Measurements from ENCODE around the gene KLHL26.

DNA sequence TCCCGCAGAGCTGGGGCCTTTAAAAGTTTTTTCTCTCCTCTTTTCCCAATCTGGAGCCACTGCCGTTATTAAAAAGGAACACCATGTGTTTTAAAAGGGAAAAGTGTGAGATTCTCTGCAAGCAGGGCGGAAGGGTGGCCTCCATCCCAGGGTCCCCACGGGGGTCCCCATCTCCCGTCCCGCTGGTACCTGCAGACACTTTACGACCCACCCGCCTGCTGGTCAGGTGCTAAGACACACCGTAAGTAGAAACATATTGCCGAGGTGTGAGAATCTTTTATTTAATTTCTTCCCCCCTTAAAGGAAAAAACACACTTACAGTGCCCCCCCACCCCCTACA lies 32.0 kb upstream of the KLHL26 start:
- TF ChIP-seq, protein P1, sequence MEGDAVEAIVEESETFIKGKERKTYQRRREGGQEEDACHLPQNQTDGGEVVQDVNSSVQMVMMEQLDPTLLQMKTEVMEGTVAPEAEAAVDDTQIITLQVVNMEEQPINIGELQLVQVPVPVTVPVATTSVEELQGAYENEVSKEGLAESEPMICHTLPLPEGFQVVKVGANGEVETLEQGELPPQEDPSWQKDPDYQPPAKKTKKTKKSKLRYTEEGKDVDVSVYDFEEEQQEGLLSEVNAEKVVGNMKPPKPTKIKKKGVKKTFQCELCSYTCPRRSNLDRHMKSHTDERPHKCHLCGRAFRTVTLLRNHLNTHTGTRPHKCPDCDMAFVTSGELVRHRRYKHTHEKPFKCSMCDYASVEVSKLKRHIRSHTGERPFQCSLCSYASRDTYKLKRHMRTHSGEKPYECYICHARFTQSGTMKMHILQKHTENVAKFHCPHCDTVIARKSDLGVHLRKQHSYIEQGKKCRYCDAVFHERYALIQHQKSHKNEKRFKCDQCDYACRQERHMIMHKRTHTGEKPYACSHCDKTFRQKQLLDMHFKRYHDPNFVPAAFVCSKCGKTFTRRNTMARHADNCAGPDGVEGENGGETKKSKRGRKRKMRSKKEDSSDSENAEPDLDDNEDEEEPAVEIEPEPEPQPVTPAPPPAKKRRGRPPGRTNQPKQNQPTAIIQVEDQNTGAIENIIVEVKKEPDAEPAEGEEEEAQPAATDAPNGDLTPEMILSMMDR (IDR thresholded peaks at IDR 0.05) = no peak
- no peak for TF ChIP-seq POLR2A (IDR thresholded peaks at IDR 0.05)

Data from uterus (tissue), 2 donors.